ENCODE data around the gene EDDM3A.
"Not testable (repeated sequence)": the region's sequence is repeated elsewhere in the genome, so short reads cannot be mapped to it uniquely, and the experiment has no call there.

The EDDM3A gene

DNA sequence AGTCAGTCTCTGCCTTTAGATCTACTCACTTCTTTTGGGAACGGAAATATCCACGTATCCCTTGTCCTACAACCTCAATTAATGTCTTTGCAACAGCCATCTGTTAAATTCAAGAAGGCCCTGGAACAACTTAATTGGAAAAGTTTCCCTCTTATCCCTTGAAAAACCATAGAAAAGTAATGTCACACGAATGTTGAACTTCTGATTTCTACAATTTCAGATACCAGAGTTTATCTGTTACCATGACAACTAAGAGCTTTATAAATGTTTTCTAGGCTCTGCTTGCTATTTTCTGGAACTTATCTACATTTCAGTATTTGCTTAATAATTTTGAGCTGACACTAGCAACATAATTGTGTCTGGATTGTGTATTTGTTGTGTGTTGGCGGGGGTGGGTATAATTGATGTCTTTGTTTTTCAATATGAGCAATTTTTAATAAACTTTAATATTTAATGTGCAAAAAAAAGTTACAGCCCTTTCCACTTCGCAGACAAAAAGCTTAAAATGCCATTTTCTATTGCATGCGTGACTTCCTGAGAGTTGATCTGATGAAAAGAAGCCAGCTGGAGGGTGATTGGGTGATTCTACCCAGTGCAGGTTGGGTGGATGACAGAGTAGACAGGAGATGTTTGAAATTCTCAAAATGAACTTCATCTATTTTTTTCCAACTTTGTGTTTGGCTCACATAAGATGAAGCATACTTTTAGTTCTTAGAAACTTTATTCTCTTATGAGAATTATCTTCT is 11.8 kb upstream of the EDDM3A start:
- DNase-seq = no peak

DNA sequence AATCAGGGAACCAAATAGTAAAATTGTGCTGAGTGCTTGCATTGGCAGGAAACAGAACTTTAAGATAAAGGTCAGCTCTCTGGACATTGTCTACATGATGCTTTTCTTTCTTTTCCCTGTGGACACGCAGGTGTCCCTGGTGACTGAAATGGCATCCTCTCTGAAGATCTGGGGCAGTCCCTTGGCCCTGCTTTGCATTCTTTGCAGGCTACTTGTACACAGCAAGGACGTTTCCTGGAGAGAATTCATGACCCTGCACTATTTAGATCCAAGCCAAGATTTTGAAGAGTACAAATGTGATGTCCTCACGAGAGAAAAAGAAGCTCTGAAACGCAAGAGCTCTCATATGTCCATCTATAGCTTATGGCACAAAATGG is 11.3 kb upstream of the EDDM3A start:
- DNase-seq = no peak

DNA sequence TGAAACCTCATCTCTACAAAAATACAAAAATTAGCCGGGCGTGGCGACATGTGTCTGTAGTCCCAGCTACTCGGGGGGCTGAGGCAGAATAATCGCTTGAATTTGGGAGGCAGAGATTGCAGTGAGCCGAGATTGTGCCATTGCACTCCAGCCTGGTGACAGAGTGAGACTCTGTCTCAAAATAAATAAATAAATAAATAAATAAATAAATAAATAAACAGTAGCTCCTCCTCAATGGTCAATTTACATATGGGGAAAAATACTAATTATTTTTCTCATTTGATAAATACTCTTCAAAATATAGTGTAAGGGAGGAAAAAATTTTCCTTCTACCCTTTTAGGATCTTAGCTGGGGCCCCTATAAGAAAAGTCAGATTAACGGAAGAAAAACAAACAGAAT is 7.4 kb upstream of the EDDM3A start:
- not testable (repeated sequence) for DNase-seq

DNA sequence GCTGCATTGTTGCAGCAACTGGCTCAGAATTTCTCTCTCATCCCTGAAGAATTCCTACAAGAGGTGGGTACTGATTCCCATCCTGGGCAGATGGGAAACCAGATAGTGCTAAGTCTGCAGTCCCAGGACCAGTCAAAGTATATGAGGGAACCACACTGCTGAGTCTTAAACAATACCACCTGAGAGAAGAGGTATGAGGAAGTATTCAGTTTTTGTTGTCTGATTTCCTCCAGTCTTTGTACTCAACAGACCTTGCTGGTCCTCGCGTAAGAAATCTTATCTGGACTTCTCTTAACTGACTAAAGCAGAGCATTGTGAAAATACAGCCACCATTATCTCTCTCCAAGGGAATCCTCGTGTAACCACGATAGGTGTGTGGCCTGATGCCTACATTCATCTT is 3.6 kb upstream of the EDDM3A start:
- DNase-seq = no peak

DNA sequence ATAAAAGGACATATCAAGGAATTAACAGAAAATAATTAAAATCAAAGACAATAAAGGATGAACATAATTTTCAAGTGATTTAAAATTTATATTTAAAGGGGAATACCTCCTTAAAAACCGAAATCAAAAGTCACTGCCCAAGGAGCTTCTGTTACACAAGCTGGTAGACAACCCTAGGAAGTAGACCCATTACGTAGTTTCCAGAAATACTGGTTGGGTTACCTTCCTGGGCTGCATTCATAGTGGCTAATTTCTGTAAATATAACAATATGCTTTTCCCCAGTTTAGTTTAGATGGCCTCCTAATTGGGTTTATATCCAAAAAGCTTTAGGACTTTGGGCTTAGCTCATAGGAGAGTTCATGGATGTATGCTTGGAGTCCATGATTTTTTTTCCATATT is 2.1 kb upstream of the EDDM3A start:
- DNase-seq = no peak

DNA sequence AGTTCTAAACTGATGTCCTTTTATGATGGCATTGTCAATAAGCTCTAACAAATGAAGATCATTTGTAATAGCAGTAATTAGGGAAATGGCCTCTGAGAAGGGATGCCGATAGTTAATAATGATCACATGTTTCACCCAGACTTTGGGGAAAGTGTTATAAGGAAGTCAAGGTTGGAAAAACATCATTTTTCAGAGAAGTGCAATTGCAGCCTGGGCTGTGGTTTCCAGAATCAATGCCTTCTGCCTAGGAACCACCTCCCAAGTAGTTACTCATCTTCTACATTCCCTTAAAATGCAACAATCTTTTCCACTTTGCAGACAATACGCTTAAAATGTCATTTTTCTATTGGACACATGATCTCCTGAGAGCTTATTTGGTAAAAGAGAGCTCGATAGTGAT is 879 bp downstream of the EDDM3A start:
- DNase-seq = no peak

DNA sequence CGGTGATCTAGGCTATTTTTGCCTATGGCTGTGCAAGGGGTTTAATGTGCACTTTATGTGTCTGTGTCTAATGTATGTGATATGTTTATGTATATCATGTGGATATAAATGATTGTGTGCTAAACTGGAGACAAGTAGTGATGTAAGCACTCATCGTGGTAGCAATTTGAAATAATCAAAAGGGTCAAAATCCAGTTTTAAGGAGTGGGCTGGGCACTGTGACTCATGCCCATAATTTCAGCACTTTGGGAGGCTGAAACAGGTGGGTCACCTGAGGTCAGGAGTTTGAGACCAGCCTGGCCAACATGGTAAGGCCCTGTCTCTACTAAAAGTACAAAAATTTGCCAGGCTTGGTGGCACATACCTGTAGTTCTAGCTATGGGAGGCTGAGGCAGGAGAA is 2.8 kb downstream of the EDDM3A start:
- no peak for DNase-seq

DNA sequence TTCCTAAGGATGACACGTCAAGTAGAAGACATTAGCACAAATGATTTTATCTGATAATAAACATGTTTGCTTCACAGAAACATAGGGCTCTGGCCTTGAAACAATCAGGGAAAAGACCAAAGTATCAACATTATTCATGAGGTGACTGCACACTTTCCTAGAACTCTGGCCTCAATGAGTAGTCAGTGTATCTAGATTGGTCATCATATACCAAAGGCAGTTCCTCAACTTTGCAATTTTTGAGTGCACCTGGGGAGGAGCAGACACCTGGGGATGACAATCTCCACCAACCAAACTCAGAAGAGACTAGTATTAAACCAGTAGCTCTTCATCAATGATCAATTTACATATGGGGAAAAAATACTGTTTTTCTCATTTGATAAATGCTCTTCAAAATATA is 4.5 kb downstream of the EDDM3A start:
- DNase-seq = peak; percentile 35

DNA sequence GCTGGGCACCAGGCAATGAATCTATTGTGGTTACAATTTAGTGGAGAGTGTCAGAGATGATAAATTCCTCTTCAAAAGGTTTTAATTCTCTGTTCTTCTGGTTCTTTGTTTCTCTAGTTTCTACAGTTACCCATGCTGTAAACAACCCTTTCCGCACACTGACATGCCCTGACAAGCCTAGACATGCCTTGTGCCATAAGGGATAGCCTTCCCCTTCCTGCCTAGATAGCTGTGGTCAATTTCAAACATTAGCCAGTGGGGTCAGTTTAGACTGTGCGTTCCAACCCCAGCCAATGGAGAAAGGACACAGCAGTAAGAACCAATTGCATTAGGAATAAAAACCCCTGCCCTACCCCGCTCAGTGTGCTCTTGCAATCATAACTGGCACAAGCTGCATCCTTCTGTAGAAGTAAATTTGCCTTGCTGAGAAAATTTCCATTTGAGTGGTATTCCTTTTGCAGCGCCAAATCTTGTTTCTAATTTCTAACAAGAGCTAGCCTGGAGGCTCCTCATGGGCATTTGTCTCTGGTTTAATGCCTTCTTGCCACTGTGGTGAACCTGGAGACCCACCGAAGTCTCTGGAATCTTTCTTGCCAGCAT is 6.4 kb downstream of the EDDM3A start:
- no peak for DNase-seq

DNA sequence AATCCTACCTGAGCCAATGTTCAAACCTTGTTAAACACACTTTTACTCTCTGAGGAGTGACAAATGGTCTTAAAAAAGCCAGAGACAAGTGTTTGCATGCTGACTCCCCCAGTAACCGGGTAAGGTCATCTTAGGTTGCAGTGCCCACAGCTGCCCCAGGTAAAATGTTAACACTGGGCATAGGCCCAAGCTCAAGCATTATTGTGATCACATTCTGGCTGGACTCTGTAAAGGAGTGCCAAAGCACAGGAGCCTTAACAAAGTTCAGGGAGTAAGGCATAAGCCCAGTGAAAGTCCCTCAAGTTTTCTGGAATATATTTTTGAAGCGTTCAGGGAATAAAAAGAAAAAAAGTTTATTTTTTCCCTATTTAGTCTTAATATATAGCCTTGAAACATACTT is 8.6 kb downstream of the EDDM3A start:
- no peak for DNase-seq

DNA sequence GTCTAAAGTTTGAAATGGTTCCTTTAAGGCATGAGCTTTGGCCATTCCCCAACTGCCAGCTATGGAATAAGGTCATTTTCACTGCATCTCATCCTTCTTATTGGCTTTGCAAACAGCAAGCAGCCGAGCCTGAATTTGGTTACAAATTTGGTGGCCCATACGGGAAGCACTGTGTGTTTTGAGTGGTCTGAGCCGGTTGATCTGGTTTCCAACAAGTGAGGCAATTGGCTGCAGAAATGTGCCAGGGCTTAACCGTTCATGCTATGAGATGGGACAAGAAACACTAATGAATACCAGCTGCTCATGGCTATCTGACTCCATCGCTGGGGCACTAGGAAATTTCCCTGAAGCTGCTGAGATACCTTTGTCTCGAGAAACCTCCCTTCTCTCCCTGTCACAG is 9.3 kb downstream of the EDDM3A start:
- no peak for DNase-seq

DNA sequence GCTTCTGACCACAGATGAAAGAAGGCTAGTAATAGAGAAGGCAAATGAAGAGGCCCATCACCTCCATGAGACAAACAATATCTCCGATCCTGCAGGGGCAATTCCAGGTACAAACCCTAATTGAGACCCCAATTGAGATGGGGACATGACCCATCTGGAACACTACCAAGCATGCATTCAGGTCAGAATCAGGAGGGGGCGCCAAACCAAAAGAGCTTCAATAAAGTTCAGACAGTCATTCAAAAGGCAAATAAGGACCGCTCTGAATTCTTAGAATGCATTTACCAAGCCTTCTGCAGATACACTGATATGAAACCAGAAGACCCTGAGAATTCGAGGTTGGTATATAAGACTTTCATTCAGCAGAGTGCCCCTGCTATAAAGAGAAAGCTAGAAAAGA is 12.3 kb downstream of the EDDM3A start:
- peak; percentile 36 for DNase-seq

DNA sequence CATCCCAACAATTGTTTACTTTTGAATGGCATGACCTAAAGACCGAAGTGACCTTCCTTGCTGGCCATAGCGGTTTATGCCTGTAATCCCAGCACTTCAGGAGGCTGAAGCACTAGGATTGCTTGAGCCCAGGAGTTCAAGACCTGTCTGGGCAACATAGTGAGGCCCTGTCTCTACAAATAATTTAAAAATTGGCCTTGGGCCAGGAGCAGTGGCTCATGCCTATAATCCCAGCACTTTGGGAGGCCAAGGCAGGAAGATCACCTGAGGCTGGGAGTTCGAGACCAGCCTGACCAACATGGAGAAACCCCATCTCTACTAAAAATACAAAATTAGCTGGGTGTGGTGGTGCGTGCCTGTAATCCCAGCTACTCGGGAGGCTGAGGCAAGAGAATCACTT is 13.8 kb downstream of the EDDM3A start:
- not testable (repeated sequence) for DNase-seq

DNA sequence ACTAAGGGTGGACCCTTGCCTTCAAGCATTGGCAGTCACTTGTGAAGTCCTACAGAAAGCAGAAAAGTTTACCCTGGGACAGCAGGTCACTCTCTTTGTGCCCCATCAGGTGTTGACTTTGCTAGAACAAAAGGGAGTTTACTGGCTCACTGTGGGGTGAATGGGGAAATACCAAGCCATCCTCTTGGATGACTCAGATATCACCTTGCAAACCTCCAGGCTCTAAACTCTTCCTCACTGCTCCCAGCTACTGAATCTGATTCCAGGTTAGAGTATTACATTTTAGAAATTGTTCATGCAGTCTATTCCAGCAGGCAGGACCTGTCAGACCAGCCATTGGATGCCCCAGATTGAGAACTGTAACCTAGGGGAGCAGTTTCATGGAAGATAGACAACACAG is 15.3 kb downstream of the EDDM3A start:
- DNase-seq = no peak

DNA sequence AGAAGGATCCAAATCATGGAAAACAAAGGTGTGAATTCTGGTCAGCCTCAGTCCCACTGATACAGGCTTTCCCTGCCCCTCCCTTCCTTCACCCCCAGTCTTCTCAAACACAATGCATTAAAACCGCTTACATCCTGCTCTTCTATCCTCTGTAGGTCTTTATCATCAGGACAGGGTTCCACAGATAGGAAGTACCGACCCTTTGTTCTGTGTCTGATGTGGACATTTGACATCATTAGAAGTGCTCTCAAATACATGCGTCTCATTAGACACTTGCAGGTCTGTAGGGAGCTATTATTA is 22.9 kb downstream of the EDDM3A start:
- no peak for DNase-seq

DNA sequence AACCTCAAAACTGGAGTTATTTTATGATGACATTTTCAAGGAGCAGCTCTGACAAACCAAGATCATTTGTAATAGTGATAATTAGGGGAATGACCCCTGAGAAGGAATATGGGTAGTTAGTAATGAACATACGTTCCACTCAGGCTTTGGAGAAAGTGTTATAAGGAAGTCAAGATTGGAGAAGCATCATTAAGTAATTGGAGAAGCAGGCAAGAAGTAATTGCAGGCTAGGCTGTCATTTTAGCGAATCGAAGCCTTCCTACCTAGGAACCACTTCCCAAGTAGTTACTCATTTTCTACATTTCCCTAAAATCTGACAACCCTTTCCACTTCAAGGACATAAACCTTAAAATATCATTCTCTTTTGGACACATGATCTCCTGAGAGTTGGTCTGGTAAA is 23.7 kb downstream of the EDDM3A start:
- DNase-seq = no peak

DNA sequence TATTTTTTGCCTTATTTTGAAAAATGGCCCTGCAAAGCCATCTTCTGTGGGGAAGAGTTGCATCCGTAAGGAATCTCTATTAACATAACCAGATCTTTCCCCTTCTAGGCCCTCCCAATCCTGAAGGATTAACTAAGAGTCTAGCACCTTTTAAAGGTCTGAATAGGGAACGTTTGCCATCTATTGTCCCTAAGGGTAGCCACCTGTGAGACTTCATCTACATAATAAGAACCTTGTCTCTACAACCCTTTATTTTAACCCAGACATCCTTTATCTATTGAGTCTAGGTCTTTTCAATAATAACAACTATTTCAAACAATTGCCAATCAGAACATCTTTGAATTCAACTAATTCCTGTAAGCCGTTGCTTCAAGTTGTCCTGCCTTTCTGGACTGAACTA is 27.0 kb downstream of the EDDM3A start:
- no peak for DNase-seq

DNA sequence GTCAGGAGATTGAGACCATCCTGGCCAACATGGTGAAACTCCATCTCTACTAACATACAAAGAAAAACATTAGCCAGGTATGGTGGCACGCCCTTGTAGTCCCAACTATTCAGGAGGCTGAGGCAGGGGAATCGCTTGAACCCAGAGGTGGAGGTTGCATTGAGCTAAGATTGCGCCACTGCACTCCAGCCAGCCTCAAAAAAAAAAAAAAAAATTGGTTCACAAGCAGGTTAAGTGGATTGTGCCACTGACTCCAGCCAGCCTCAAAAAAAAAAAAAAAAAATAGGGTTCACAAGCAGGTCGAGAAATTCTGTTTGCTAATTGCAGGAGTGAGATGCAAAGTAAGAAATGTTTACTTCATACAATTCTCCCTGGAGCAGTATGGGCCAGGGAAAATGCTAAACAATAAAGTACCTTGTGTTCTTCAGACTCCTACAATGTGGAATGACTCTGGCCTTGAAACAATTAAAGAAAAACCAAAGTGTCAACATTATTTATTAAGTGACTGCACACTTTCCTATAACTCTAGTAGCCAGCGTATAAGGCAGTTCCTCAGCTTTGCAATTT is 28.7 kb downstream of the EDDM3A start:
- no peak for DNase-seq

DNA sequence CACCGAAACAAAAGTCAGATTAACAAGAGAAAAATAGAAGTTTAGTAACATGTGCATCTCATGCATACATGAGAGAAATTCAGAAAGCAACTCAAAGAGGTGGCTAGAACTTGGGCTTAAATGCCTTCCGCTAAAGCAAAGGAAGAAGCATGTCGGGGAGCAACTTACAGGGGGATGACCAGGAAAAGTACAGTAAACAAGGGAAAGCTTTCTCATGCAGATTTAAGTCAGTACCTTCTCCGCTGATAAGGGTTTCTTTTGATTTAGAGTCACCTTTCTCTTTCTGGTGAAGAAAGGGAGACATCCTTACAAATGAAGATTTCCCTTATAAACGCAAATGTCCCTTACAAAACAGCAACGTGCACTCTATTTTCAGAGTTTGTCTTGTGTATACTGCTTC is 29.4 kb downstream of the EDDM3A start:
- no peak for DNase-seq

DNA sequence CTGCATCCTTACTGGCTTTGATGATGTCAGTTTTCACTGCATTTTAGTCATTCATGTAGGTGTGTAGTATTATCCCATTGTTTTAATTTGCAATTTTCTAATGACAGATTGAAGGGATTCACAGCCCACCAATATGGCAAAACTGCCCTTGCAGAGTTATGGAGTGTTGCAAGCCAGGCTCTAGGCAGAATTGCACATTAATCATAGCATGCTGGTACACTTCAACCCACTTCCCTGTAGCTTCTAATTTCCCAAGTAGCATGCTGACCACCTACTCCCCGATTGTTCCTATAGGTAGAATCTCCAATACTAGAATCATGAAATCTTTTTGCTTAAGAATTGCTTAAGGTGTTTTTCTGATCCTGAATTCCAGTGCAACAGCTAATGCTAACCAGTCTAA is 30.2 kb downstream of the EDDM3A start:
- DNase-seq = no peak

DNA sequence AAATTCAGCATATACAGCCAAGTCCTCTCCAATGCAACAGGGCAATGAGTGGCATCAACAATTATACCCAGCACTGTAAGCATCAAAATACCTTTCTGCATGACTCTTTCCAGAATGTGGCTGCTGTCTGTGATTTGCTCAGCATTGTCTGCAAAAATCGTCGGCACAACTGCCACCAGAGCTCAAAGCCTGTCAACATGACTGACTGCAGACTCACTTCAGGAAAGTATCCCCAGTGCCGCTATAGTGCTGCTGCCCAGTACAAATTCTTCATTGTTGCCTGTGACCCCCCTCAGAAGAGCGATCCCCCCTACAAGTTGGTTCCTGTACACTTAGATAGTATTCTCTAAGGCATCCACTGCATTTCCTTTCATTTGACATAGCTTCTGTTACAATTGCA is 36.1 kb downstream of the EDDM3A start:
- DNase-seq = peak; percentile 42

DNA sequence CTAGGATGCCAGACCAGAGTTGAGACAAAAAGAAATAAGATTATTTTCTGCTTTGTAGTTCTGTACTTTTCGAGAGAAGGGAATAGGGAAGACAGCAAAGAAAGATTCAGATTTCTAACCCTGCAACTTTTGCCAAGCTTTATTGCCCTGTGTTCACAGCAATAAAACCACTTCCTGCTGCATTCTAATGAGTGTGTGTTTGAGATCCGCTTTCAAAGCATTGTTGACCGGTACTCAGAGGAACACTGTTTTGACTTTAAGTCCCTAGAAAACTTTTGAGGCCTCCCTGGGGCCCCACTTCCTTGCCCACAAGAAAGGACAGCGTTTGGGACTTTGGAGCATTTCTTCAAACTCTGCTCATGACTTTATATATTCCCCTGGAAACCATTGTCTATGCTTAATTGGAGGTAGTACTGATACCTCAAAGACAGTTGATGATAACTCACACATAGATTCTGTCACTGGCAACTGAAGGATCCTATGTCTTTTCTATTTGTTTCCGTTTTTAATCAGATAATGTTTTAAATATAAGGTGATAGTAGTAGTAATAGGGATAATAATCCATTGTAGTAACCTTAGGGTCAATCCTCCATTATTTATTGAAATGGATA is 36.7 kb downstream of the EDDM3A start:
- DNase-seq = peak; percentile 58

DNA sequence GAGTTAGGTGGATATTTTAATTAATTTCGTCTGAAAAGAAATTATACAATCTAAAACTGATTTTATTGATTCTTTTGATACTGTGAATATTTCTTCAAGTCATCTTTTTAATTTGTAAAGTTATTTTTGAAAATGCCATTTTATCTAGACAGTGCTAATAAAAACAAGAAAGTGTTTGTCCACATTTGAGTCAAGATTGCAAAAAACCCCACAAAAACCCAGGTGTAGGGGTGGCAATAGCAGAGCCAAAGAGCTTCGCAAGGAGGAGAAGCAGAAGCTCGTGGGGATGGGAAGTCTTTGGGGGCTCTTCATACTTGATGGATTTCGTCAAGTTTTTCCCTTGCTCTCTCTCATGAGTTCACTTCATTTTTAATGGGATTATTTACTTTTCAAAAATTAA is 41.3 kb downstream of the EDDM3A start:
- DNase-seq = no peak

DNA sequence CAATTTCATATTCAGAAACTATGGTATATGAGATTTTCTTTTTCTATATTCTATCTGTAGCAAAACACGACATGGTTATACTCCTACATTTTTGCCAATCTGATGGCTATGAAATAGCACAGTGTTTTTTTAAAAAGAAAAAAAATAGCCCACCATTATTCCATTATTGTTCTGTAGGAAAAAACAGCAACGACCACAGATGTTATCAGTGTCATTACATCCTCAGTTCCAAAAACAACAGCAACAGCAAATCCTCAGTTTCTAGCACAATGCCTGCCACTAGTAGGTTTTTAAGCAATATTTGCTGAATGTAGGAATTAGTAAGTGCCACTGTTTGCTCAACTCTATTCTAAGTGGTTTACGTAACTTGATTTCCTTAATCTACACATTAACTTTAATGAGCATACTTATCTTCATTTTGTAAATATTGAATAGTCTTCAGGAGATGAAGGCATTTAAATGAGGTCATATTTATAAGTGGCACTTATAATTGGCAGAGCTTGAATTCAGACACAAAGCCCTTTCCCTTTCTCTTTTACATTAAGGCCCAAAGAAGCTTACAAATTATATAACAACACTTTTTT is 43.6 kb downstream of the EDDM3A start:
- DNase-seq = no peak

Measured in activated CD4-positive, alpha-beta T cell treated with anti-CD3 and anti-CD28 coated beads, Interleukin-2, Interleukin-6, amounts not matched to agents 100 ng/mL and 50 ng/mL, durations not matched to agents 16 hours and 8 hours (primary cell).